Esophagus muscularis mucosa (tissue), 4 donors: ENCODE measurements around the gene BMP8A.

Source experiments
- EP300 ChIP-seq: sonication (generic); formaldehyde crosslinking; IDR thresholded peaks from one replicate; pipeline ENCODE4 v1.6.1; 2017; ENCODE audit warnings: antibody characterized with exemption
- POLR2A ChIP-seq: fragments of 450-650 bp; IDR thresholded peaks from one replicate; pipeline ENCODE4 v1.6.1; 2017; ENCODE audit warnings: antibody characterized with exemption, moderate library complexity, mild to moderate bottlenecking, low read depth
- TF ChIP-seq, protein P1 (sequence below), 3 experiments: fragments of 200-600 bp in 2 of 3; fragments of 450-650 bp in 1 of 3; sonication (generic) in 2 of 3; IDR thresholded peaks; one replicate each; pipeline ENCODE4 v1.5.1; 2017 to 2019; ENCODE audit warnings: antibody characterized with exemption in 3 of 3, mild to moderate bottlenecking in 2 of 3, moderate library complexity in 1 of 3

DNA sequence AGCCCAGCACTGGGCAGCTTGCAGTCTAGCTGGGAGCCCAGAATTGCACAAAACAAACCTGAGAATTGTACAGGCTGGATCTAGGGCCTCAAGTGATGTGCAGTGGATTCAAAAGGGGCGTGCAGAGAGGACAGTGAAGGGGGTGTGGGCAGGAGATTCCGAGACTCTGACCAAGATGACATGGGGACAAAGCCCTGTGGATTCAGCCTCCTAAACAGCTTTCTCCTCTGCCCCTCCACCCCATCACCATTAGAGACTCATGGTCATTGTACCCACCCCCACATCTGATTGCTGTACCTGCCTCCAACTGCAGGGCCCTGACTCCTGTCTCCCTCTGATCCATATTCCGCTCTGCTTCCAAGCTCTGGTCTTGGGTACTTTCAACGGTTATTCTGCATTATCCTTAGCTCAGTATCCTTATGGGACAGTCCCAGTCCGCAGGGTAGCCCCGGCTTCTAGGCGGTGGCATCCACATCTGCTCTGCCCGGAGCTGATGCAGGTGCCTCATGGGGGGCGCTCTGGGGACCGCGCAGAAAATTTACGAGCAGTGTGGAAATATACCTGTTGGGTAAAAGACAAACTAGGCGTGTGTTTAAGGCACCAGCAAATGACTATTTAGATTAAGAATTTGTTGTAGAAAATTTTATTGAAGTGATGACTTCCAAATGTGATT is 1.7 kb upstream of the BMP8A start:
- TF ChIP-seq, protein P1, sequence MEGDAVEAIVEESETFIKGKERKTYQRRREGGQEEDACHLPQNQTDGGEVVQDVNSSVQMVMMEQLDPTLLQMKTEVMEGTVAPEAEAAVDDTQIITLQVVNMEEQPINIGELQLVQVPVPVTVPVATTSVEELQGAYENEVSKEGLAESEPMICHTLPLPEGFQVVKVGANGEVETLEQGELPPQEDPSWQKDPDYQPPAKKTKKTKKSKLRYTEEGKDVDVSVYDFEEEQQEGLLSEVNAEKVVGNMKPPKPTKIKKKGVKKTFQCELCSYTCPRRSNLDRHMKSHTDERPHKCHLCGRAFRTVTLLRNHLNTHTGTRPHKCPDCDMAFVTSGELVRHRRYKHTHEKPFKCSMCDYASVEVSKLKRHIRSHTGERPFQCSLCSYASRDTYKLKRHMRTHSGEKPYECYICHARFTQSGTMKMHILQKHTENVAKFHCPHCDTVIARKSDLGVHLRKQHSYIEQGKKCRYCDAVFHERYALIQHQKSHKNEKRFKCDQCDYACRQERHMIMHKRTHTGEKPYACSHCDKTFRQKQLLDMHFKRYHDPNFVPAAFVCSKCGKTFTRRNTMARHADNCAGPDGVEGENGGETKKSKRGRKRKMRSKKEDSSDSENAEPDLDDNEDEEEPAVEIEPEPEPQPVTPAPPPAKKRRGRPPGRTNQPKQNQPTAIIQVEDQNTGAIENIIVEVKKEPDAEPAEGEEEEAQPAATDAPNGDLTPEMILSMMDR (IDR thresholded peaks at IDR 0.05) = no peak
- TF ChIP-seq POLR2A (no peak), EP300 (no peak)
